ENCODE data around the gene VAMP7. TPM values are rescaled to one million over a fixed set of nuclear protein-coding genes. Genes with fewer than 3 reads are reported as not detected.

Gene VAMP7
- total and polyA plus RNA-seq, 2 of the 13 experiments (the other 11 are each of a cell fraction or from before 2014, with no cell fraction given): 13.4 to 20.7 TPM

DNA sequence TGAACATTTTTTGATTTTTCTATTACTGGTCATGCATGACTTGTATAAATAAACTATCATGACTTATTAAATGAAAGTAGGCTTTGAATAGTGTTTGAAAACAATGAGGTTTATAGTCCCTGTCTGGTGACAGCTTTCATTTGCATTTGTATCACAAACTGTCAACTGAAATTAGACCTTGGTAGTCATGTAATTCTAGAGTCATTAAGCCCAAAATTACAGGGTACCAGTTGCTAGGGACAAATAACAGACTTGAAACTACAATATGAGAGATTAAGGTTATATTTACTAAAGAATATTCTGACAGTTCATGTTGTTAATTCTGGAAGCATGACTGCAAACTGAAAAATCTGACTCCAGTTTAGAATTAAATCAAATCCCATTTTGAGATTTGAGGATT is 9.2 kb upstream of the VAMP7 start:
- H3K4me3 ChIP-seq (replicated peaks in 1 of 3; ENCODE audit: insufficient read depth in 1 of 3, low read depth in 2 of 3, low read length in 3 of 3): no peak overlapping the region
- no peaks in the 10 kb centered on the region for H3K36me3 ChIP-seq (replicated peaks in 1 of 2; ENCODE audit: control insufficient read depth in 1 of 2, insufficient read depth in 2 of 2, low read length in 2 of 2)
- H3K9me3 ChIP-seq (ENCODE audit: low read length): peaks cover 61% of the 10 kb centered on the region
- TF ChIP-seq ZNF3 (CRISPR knock-in tag; IDR thresholded peaks at IDR 0.05) (no peak), JDP2 (CRISPR knock-in tag; IDR thresholded peaks at IDR 0.05; ENCODE audit: borderline replicate concordance) (no peak), RAD21 (CRISPR knock-in tag; IDR thresholded peaks at IDR 0.05) (no peak), RXRA (CRISPR knock-in tag; IDR thresholded peaks at IDR 0.05) (no peak), KAT2B (IDR thresholded peaks at IDR 0.05; ENCODE audit: borderline replicate concordance, low read depth, low read length) (no peak), HNRNPK (IDR thresholded peaks at IDR 0.05; ENCODE audit: low read depth, low read length, poor library complexity, severe bottlenecking) (no peak), AGO1 (IDR thresholded peaks at IDR 0.05; ENCODE audit: low read depth, low read length, poor library complexity, severe bottlenecking) (no peak), ZNF432 (CRISPR knock-in tag; IDR thresholded peaks at IDR 0.05; ENCODE audit: borderline replicate concordance) (no peak)
- TF ChIP-seq, protein P1, sequence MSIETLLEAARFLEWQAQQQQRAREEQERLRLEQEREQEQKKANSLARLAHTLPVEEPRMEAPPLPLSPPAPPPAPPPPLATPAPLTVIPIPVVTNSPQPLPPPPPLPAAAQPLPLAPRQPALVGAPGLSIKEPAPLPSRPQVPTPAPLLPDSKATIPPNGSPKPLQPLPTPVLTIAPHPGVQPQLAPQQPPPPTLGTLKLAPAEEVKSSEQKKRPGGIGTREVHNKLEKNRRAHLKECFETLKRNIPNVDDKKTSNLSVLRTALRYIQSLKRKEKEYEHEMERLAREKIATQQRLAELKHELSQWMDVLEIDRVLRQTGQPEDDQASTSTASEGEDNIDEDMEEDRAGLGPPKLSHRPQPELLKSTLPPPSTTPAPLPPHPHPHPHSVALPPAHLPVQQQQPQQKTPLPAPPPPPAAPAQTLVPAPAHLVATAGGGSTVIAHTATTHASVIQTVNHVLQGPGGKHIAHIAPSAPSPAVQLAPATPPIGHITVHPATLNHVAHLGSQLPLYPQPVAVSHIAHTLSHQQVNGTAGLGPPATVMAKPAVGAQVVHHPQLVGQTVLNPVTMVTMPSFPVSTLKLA (IDR thresholded peaks at IDR 0.05): no peak
- TF ChIP-seq, protein P2, sequence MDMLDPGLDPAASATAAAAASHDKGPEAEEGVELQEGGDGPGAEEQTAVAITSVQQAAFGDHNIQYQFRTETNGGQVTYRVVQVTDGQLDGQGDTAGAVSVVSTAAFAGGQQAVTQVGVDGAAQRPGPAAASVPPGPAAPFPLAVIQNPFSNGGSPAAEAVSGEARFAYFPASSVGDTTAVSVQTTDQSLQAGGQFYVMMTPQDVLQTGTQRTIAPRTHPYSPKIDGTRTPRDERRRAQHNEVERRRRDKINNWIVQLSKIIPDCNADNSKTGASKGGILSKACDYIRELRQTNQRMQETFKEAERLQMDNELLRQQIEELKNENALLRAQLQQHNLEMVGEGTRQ (IDR thresholded peaks at IDR 0.05; ENCODE audit: low read depth, low read length): no peak
- TF ChIP-seq, protein P2 (CRISPR knock-in tag; IDR thresholded peaks at IDR 0.05; ENCODE audit: borderline replicate concordance): no peak
- no peaks in the 10 kb centered on the region for H3K4me1 ChIP-seq (ENCODE audit: insufficient read depth, low read length)
- ChIA-PET POLR2A (no interaction called here), CTCF (ENCODE audit: low intra/inter-chr PET ratio, low total read pairs) (no interaction called here)
- H3K9ac ChIP-seq (ENCODE audit: insufficient read depth, low read depth, low read length): no peak overlapping the region
- in situ Hi-C loops (cut with HindIII; ENCODE audit: extremely low pct_ligation_motif_present, low pct_unique_long_range_greater_than_20kb) (no loop called here), intact Hi-C loops (cut with micrococcal nuclease; ENCODE audit: unreplicated experiment) (loop anchor here (2.0 kb wide), 1 partner anchor 25 kb away; no protein-coding TSS in a partner anchor)
- no peak overlapping the region for H3K4me2 ChIP-seq (ENCODE audit: low read depth, low read length)
- H3K27ac ChIP-seq (ENCODE audit: extremely low read length, insufficient read depth, low read length): no peak overlapping the region
- no peak overlapping the region for H2AFZ ChIP-seq (ENCODE audit: low read length)
- H3K79me2 ChIP-seq (ENCODE audit: insufficient read depth, low read length): no peaks in the 10 kb centered on the region
- no peak for FAIRE-seq
- H4K20me1 ChIP-seq (ENCODE audit: insufficient read depth, low read length): no peaks in the 10 kb centered on the region
- no peak for ATAC-seq
- no TSS peak for BruUV-seq (replicated peaks)
- H3K27me3 ChIP-seq (ENCODE audit: control insufficient read depth in 1 of 2, insufficient read depth in 2 of 2, low read length in 2 of 2): peaks cover 0 to 4% of the 10 kb centered on the region in 2 experiments; a peak in 1 of 5 replicates
- DNase-seq (ENCODE audit: low spot score): no peak
